HK-2 (cell line): ENCODE data around the gene RBM28.

Source experiments
- DNase-seq: peaks from one replicate; pipeline ENCODE4 v3.0.0-alpha.2; 2018; ENCODE audit not compliant: unreplicated experiment

Gene RBM28

DNA sequence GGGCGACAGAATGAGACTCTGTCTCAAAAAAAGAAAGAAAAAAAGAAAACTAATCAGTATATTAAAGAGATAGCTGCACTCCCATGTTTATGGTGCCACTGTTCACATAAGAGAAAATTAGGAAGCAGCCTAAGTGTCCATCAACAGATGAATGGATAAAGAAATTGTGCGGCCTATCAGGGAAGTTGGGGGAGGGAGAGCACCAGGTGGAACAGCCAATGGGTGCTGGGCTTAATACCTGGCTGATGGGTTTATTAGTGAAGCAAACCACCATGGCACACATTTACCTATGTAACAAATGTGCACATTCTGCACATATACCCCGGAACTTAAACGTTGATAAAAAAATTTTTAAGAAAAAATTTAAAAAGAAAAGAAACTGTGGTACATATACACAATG lies 26.8 kb upstream of the RBM28 start:
- no peak for DNase-seq

DNA sequence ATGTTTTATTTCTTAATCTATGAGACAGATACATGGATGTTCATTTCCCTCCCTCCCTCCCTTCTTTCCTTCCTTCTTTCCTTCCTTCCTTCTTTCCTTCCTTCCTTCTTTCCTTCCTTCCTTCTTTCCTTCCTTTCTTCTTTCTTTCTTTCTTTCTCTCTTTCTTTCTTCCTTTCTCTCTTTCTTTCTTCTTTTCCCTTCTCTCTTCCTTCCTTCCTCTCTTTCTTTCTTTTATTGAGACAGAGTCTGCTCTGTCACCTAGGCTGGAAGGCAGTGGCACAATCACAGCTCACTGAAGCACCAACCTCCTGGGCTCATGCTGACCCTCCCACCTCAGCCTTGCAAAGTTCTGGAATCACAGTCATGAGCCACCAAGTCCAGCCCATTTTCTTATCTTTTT lies 23.3 kb upstream of the RBM28 start:
- DNase-seq, result no peak

DNA sequence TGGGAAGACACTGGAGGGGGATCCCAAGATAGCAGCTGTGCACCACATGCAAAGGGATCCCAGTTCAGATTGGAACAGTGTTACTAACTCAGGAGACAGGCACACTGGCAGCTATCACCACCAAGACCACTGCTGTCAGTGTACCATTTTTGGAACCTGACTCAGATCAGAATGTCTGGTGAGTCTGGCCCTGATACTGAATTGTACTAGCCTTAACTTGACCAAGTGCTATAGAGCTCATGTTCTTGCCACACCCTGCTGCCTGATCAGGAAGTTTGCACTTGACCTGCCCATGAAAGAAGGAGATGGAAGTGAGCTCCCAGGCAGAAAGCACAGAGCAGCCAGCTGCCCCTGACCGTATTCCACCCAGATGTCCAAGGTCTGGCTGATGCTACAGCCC lies 22.6 kb upstream of the RBM28 start:
- no peak for DNase-seq

DNA sequence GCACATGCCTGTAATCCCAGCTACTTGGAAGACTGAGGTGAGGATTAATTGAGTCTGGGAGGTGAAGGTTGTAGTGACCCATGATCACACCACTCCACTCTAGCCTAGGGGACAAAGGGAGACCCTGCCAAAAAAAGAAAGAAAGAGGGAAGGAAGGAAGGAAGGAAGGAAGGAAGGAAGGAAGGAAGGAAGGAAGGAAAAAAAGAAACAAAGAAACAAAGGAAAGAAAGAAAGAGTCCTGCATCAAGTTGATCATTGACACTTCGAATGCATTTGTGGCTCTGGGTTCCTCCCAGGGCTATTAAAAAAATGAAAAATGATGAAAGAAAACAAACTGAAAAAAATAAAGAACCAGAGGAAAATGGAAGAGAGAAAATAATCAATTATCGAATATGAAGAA lies 21.7 kb upstream of the RBM28 start:
- DNase-seq, result no peak

DNA sequence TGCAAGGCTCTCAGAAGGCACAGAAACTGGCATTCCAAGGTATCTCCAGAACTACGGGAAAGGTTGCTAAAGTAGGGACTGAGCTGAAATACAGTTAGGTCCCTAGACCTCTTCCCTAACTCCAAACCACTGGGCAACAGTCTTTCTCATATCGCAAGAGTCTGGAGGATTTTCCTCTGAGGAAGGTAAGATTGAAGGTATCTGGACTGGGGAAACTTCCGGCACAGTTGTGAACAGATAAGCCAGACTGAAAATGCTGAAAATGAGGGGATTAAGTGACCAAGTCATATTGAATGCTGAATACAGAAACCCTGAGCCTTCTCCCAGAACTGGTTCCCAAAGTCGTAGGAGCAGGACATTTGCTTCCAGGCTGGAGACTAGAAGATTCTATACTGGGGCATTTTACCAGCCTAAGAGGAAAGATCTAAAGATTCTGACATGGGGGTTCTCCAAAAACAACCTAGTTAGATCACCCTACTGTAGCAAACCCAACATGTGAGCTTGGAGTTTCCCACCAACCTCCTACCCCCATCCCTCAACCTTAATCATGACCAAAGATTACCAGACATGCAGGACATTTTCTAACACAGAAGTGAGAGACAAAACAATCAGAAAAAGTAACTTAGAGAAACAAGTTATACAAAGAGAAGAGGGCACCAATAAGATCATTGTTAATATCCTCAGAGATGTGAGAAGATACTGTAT lies 20.6 kb upstream of the RBM28 start:
- DNase-seq, result no peak

DNA sequence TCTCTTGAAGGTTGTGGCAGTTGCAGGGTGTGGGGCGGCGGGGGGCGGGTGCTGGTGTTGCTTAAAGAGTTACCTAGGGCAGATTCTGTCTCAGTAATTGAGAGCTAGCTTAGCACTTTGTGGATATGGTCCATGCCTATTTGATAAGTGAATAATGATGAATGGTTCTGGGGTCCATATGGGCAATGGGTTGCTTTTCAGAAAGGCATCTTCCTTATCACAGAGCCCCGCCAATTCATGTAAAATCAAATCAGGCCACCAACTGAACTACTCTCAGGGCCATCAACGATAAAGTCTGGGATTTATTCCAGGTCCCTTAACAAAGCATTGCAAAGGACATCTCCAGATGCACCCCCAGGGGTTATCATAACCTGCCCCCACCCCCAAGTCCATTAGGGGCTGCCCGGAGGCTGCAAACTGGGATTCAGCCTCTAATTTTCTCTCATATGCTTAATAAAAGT lies 19.6 kb upstream of the RBM28 start:
- DNase-seq, result no peak

DNA sequence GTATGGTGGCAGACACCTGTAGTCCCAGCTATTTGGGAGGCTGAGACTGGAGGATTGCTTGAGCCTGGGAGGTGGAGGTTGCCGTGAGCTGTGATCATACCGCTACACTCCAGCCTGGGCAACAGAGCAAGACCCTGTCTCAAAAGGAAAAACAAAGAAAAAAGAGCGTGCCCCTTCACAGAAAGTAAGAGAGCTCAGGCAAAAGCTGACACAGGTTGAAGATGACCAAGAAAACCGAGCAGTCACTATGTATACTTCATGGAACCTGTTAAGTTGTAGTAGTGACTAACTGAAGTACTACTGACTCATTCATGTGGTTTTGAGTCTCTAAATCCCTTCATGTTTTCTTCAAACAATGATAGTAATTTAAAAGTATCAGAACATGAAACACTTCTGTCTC lies 19.0 kb upstream of the RBM28 start:
- DNase-seq, result no peak

DNA sequence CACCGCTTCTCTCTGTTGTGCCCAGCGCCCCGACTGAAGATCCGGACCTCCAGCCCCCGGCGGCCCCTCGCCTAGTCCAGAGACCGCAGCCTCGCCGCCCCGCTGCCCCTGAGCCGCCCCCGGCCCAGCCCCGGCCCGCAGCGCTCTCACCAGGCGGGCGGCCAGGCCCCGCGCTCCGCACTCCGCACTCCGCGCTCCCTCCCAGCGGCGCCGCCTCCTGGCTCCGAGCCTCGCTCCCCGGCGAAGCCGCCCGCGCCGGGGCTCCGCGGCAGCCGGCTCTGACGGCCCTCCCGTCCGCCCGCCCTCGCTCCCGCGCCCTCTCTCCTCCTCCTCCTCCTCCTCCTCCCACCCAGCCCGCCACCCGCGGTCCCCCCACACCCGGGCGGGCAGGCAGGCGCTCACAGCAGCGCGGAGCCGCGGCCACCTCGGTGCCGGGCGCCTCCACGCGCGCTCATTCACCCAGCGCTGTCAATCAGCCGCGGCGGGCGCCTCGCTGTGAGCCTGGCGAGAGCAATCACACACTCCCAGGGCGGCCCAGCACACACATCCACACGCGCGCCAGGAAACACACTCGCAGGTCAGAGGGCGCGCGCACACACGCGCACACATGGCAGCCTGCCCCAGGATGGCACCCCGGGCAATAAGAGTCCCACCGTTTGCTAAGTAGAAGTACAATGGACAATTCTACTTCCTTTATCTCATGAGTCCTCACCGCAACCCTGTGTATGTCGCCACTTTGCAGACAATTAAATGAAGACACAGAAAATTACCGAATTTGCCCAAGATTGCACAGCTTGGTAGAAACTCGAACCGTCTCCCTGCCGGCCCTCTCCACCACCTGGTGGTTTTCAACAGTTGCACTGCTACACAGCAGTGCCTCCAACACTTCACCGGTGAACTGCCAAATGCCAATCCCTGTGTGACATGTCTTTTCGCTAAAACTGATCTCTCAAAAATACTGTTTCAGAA lies 18.0 kb upstream of the RBM28 start, which contains the start of gene PRRT4:
TSS of gene PRRT4 (minus strand) at position 280 of the 969 bp plus-strand sequence.
- DNase-seq, result peak; percentile 38

DNA sequence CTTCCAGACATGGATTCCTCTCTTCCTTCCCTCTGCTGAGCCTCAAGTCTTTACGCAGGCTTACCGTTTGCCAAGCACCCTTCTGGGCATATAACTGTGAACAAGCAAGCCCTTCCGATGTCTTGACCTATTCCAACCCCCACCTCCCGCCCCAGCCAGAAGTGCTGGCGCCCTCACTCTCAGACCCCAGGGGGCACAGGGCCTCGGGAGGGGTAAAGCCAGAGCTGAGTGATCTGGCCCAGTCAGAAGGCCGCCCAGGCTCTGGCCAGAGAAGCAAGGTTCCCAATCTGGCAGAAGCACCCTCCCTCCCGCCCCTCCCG lies 16.6 kb upstream of the RBM28 start:
- no peak for DNase-seq

DNA sequence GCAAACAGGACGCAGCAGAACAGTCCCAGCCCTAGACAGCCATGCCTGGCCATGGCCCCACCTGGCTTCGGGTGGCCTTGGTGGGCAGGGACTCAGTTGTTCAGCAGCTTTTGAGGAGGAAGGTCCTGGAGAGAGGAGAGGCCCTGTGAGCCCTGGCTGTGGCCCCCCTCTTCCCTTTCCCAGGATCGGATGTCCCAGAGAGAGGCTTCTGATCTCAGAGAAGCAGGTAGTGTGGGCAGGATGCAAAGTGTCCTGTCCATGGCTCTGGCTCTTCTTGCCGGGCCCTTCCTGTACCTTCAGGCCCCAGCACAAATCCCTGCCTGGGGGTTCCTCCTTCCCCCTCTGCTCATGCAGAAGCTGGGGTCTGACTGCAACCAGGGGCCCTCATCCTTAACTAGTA lies 16.2 kb upstream of the RBM28 start:
- DNase-seq, result no peak

DNA sequence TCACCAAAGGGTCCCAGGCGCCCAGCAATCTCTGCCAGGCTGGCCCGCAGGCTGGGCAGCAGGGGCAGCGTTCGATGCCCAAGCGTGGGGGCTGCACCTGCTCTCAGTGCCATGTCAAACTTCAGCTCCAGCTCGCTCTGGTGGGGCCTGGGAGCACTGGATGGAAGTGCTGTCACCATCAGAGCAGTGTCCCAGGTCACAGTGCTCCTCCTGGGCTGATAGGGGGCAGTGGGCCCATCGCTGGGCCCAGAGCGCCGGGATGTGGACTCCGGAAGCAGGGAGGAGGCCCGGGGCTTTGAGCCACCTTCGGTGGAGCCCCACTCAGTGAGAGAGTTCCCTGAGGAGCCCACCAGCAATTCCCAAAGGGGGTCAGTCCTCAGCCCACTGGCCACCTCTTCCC lies 15.6 kb upstream of the RBM28 start:
- no peak for DNase-seq

DNA sequence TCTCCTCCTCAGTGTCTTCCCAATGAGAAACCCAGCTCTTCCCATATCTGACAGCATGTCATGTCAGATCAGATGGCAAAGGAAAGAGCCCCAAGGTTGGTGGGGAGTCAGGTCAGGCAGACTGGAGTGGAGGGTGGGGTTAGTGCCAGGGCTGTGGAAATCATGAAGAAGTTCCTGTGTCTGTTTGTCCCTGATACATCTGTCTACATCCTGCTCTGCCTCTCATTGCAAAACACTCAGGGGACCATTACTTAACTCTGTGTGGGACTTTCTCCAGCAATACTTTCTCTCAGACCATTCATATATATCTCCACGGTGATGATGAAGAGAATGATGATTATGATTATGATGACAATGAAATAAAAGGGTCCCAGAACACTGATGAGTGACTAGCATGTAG lies 14.5 kb upstream of the RBM28 start:
- no peak for DNase-seq

DNA sequence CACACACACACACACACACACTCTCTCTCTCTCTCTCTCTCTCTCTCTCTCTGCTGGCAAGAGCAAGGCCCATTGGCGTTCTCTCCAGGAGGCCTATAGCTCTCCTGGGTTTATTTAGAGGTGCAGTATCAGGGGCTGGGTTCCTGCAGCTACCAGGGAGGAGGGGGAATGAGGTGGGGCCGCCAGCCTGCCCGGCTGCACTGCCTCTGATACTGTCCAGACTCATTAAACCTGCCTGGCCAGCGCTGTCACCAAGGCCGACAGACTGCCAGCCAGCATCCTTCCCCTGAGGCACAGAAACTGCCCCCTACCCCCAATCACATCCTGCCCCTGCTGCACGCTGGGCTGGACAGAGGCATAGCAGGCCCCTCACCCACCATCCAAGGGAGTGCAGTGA lies 13.5 kb upstream of the RBM28 start:
- no peak for DNase-seq

DNA sequence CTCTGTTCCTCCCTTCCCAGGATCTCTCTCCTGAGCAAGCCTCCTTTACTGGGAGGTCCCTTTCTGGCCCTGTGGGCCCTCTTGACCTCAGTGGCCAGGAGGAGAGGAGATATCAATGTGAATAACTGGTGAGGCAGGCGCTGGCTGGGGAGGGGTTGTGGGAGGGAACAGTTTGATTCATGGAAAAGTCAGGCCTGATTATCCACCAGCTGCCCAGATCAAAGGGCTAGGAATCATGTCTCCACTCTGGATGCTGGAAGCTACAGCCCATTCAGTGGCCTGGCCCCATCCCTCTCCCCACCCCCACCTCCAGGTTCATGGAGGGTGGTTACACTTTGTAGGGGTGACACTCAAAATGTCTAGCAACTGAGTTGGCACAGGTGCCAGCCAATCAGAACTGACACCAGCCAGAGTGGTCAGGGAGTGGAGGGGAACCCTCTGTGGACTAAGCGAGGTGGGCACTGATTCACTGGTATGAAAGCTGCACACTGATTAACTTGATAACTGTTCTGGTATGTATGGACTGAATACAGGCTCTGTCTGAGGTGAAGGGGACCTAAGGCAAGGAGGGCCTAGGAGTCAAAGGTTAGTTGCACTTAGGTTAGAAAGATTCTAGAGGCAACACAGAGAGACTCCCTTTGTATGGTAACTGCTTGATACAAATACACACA lies 13.0 kb upstream of the RBM28 start:
- DNase-seq, result peak; percentile 35

DNA sequence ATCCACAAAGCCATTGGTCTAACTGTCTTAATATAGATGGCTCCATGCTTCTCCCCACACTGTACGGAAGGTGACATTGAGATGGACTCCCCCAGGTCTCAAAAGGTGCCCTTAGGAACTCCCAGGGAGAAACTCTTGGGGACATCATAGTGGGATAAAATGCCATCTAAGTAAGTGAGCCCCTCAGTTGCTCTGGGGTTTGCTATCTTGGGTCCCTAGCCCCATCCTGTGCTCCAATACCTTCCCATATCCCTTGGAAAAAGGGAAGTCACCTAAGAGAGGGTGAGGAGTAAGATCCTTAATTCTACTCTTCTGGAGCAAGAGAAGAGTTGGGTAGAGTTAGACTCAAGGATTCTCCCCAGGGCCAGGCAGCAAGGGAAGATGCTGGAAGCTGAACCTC lies 9.9 kb upstream of the RBM28 start:
- no peak for DNase-seq

DNA sequence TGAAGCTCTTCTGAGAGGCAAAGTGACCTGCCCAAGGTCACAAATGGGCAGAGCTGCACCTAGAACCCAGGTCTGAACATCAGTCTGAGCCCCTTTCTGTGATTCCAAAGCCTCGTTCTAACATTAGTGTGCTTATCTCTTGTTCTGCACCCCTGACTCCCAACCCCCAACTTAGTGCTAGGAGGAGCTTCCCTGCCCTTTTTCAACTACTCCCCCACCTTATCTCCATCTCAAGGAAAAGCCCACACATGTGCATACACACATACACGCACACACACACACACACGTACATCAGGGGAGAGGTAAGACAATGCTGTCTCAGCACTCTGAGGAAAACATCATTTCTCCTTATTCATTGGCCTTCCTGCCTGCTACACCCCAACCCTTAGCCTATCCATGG lies 9.5 kb upstream of the RBM28 start:
- no peak for DNase-seq

DNA sequence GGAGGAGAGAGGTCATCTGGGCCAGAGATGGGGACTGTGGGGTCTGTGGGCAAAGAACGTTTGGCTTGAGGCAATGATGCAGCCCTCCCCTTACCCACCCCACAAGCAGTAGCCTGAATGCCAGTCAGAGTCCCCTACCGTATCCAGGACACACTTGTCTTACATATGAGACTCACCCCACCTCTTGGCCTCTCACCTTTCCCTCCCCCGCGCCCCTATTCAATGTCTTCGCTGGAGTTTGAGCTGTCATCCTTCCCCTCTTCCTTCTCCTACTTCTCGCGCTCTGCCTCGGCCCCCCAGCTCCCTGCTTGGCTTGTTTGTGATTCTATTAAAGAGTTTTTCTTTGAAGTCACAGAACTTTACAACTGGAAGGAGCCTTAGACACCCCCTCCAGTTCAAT lies 8.9 kb upstream of the RBM28 start:
- DNase-seq, result no peak

DNA sequence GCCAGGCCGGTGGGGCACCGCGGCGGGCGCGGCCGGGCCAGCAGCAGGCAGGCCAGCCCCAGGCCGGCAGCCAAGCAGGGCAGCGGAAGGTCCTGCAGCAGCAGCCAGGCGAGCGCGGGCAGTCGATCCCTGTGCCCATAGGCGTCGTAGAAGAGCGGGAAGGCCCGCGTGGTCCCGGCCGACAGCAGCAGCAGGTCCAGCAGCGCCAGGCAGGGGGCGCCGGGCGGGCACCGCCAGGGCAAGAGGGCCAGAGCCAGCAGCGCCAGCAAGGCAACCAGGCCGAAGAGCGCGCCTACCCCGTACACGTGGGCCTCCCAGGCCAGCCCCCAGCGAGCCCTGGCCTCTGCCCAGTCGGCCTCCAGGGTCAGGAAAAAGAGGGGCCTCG lies 8.4 kb upstream of the RBM28 start:
- DNase-seq, result no peak

DNA sequence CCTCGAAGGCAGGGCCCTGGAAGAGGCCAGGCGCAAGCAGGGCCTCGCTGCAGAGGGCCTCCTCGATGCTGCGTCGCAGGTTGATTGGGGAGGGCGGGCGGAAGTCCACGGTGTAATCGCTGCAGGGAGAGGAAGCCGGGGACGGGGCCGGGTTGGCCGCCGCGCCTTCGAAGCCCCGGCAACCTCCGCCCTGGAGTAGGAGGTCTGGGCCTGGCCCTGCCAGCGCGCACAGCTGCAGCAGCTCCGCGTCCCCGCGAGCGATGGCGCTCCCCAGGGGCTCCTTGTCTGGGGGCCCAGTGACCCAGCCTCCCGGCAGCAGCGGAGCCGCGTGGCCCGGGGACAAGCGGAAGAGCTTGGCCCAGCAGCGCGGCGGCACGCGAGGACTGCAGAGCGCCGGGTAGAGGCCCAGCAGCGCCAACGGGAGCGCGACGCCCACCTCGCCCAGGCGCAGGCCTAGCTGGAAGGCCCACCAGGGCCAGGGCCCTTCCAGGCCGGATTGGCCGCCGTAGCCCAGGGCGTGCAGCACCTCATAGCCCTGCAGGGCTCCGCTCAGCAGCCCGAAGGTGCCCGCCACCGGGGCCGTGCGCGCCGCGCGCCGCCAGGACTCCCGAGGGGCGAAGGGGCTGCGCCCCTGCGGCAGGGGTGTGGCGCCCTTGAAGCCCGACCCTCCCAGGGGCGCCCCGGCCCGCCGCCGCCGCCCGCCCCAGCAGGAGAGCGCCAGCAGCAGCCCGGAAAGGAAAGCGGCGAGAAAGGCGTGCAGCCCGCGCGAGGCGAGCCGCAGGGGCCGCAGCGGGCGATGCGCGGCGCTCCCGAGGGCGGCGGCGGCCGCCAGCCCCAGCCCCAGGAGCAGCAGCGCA lies 7.8 kb upstream of the RBM28 start:
- DNase-seq, result no peak

DNA sequence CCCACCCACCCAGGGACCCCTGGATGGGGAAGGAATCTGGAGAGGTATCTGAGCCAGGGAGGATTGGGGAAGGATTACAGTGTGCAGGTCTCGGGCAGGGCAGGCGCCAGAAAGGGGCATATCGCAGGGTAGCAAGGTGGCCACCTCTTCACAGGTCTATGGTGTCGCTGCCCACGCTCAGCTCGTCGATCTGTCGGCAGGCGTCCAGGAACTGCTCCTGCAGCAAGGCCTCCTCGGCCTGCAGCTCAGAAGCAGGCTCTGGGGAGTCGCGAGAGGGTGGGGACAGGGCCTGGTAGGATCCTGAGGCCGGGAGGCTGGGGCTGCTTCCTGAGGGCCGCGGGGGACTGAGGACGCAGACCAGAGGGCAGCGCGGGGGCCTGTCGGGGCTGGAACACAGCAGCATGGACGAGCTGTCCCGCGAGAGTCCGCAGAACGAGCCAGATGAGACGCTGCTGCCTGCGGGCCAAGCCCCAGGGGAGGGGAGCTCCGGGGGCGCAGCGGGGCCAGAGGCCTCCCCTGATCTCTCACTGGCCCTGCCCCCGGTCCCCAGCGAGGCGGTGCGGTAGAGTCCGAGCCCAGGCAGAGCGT lies 7.1 kb upstream of the RBM28 start:
- DNase-seq, result no peak

DNA sequence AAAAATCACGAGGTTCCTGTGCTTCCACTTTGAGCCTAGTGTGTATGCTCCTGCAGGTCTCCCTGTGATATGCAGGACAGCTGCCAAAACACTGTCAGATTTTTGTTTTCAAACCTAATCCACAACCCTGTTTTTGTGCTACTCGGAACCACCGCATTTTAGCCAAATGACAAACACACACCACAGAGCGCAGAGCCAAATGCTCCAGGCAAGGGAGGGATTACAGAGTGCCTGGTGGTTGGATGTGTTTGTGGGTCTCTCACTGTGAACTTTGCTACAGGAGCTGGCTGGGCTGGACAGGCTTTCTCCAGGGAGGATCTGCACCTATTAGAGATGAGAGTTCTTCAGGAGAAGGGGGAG lies 5.7 kb upstream of the RBM28 start:
- no peak for DNase-seq
